ENCODE measurements around the gene TOP2B. TPM values are rescaled to one million over a fixed set of nuclear protein-coding genes. Genes with fewer than 3 reads are reported as not detected.

Gene TOP2B
- total and polyA plus RNA-seq, 9 of the 15 experiments (the other 6 are each of a cell fraction or from before 2014, with no cell fraction given) = 45.3 to 186 (median 134) TPM

GRCh38 chr3:25582242-25582641 lies 82.5 kb downstream of the TOP2B start (continued):
- TF ChIP-seq TOE1 (IDR thresholded peaks at IDR 0.05; ENCODE audit: borderline replicate concordance) = no peak
- TF ChIP-seq TOE1 (CRISPR knock-in tag; IDR thresholded peaks at IDR 0.05; ENCODE audit: borderline replicate concordance, low read depth) = no peak
- TF ChIP-seq JUND (IDR thresholded peaks at IDR 0.05; ENCODE audit: borderline replicate concordance, low read depth, low read length) = peak; percentile 95
- peak; percentile 97 for TF ChIP-seq JUND (tag; IDR thresholded peaks at IDR 0.05; ENCODE audit: borderline replicate concordance, low read depth, low read length)
- no peak for TF ChIP-seq SRSF7 (optimal IDR thresholded peaks at IDR 0.05; ENCODE audit: low read depth, low read length)
- TF ChIP-seq ZNF253 (CRISPR knock-in tag; conservative IDR thresholded peaks at IDR 0.05) = no peak
- 0 out of 2 replicates have a peak, but pooled peaks have one; percentile 61 for TF ChIP-seq ZEB2 (IDR thresholded peaks at IDR 0.05)
- no peak for TF ChIP-seq ZBTB49 (CRISPR knock-in tag; IDR thresholded peaks at IDR 0.05; ENCODE audit: borderline replicate concordance)
- TF ChIP-seq SRSF3 (IDR thresholded peaks at IDR 0.05; ENCODE audit: insufficient read depth, low read length) = no peak
- no peak for TF ChIP-seq HOMEZ (CRISPR knock-in tag; IDR thresholded peaks at IDR 0.05)
- no peak for TF ChIP-seq RFX1 (IDR thresholded peaks at IDR 0.05)
- TF ChIP-seq ZNF232 (CRISPR knock-in tag; IDR thresholded peaks at IDR 0.05) = no peak
- TF ChIP-seq PML (IDR thresholded peaks at IDR 0.05; ENCODE audit: low read length) = no peak; the same call in 1 of the 2 replicates
- TF ChIP-seq TCF3 (CRISPR knock-in tag; IDR thresholded peaks at IDR 0.05) = no peak
- TF ChIP-seq ZNF512 (tag; IDR thresholded peaks at IDR 0.05) = no peak
- no peak for TF ChIP-seq SREBF2 (CRISPR knock-in tag; IDR thresholded peaks at IDR 0.05)
- no peak for TF ChIP-seq ZBTB33 (CRISPR knock-in tag; IDR thresholded peaks at IDR 0.05)
- no peak for TF ChIP-seq TCF7 (IDR thresholded peaks at IDR 0.05; ENCODE audit: borderline replicate concordance)
- TF ChIP-seq ZBTB9 (CRISPR knock-in tag; IDR thresholded peaks at IDR 0.05) = no peak
- TF ChIP-seq RB1 (IDR thresholded peaks at IDR 0.05; ENCODE audit: low read depth) = no peak
- TF ChIP-seq FOSL1 (tag; conservative IDR thresholded peaks at IDR 0.05) = peak; percentile 96
